SK-N-SH treated with all-trans-retinoic acid at 6 μM for 48 hours (cell line): ENCODE results near the gene PDZD2.

Experiments used
- ATAC-seq: fragments of 200-7000 bp; cut with Tn5 transposase; 3 replicates; pipeline ENCODE4 v1.9.1; 2020; ENCODE audit warnings: mild to moderate bottlenecking, moderate library complexity
- ARNTL ChIP-seq: fragments of 450-650 bp; formaldehyde crosslinking; IDR thresholded peaks from 2 replicates; pipeline ENCODE4 v1.5.0; 2020; ENCODE audit warnings: low read depth, mild to moderate bottlenecking, moderate library complexity, borderline replicate concordance
- BACH2 ChIP-seq: fragments of 250-450 bp; sonication (Bioruptor Pico); IDR thresholded peaks from 2 replicates; pipeline ENCODE4 v1.9.0; 2021; ENCODE audit warnings: mild to moderate bottlenecking, borderline replicate concordance
- CREB5 ChIP-seq: fragments of 250-450 bp; sonication (Bioruptor Pico); IDR thresholded peaks from 2 replicates; pipeline ENCODE4 v1.5.1; 2020; ENCODE audit warnings: low read depth, mild to moderate bottlenecking, moderate library complexity
- CSDC2 ChIP-seq: fragments of 250-450 bp; sonication (Bioruptor Pico); IDR thresholded peaks from 2 replicates; pipeline ENCODE4 v1.5.0; 2020; ENCODE audit warnings: mild to moderate bottlenecking, moderate library complexity
- ESRRG ChIP-seq: fragments of 250-450 bp; sonication (Bioruptor Pico); IDR thresholded peaks from 2 replicates; pipeline ENCODE4 v1.6.1; 2021; ENCODE audit warnings: mild to moderate bottlenecking
- GLIS3 ChIP-seq: fragments of 250-450 bp; sonication (Bioruptor Pico); IDR thresholded peaks from 2 replicates; pipeline ENCODE4 v1.5.0; 2020; ENCODE audit warnings: mild to moderate bottlenecking, moderate library complexity
- ISL1 ChIP-seq: fragments of 250-450 bp; sonication (Bioruptor Pico); IDR thresholded peaks from 2 replicates; pipeline ENCODE4 v2.1.2; 2022; ENCODE audit warnings: mild to moderate bottlenecking, moderate library complexity
- OSR1 ChIP-seq: fragments of 250-450 bp; sonication (Bioruptor Pico); IDR thresholded peaks from 2 replicates; pipeline ENCODE4 v1.8.0; 2022; ENCODE audit warnings: moderate library complexity, mild to moderate bottlenecking, inconsistent platforms
- PATZ1 ChIP-seq: fragments of 250-450 bp; sonication (Bioruptor Pico); IDR thresholded peaks from 2 replicates; pipeline ENCODE4 v1.8.0; 2020; ENCODE audit warnings: mild to moderate bottlenecking, moderate library complexity, borderline replicate concordance
- POU6F1 ChIP-seq: fragments of 250-450 bp; sonication (Bioruptor Pico); IDR thresholded peaks from 2 replicates; pipeline ENCODE4 v1.8.0; 2021; ENCODE audit warnings: low read depth, mild to moderate bottlenecking, moderate library complexity, borderline replicate concordance
- PPARA ChIP-seq: fragments of 250-450 bp; sonication (Bioruptor Pico); IDR thresholded peaks from 2 replicates; pipeline ENCODE4 v1.5.0; 2020; ENCODE audit warnings: mild to moderate bottlenecking, borderline replicate concordance
- RARB ChIP-seq: fragments of 250-450 bp; sonication (Bioruptor Pico); IDR thresholded peaks from 2 replicates; pipeline ENCODE4 v1.8.0; 2021; ENCODE audit warnings: mild to moderate bottlenecking, moderate library complexity
- SNAI2 ChIP-seq: fragments of 250-450 bp; sonication (Bioruptor Pico); IDR thresholded peaks from 2 replicates; pipeline ENCODE4 v1.5.0; 2020; ENCODE audit warnings: mild to moderate bottlenecking, moderate library complexity
- TCF4 ChIP-seq: fragments of 250-450 bp; sonication (Bioruptor Pico); IDR thresholded peaks from 2 replicates; pipeline ENCODE4 v1.8.0; 2021; ENCODE audit warnings: mild to moderate bottlenecking, moderate library complexity, borderline replicate concordance
- TOX ChIP-seq: fragments of 250-450 bp; sonication (Bioruptor Pico); IDR thresholded peaks from 2 replicates; pipeline ENCODE4 v1.8.0; 2021; ENCODE audit warnings: mild to moderate bottlenecking, moderate library complexity, borderline replicate concordance
- TSHZ2 ChIP-seq: fragments of 250-450 bp; sonication (Bioruptor Pico); IDR thresholded peaks from 2 replicates; pipeline ENCODE4 v1.5.0; 2020; ENCODE audit warnings: mild to moderate bottlenecking, moderate library complexity
- ZC3H10 ChIP-seq: fragments of 250-450 bp; sonication (Bioruptor Pico); IDR thresholded peaks from 2 replicates; pipeline ENCODE4 v1.5.1; 2021; ENCODE audit warnings: mild to moderate bottlenecking, moderate library complexity
- ZFP3 ChIP-seq: fragments of 250-450 bp; sonication (Bioruptor Pico); IDR thresholded peaks from 2 replicates; pipeline ENCODE4 v1.5.0; 2020; ENCODE audit warnings: mild to moderate bottlenecking, moderate library complexity
- ZFP30 ChIP-seq: fragments of 450-650 bp; formaldehyde crosslinking; IDR thresholded peaks from 2 replicates; pipeline ENCODE4 v1.5.0; 2022; ENCODE audit warnings: mild to moderate bottlenecking, moderate library complexity
- ZNF565 ChIP-seq: fragments of 450-650 bp; formaldehyde crosslinking; conservative IDR thresholded peaks from 2 replicates; pipeline ENCODE4 v1.5.0; 2020; ENCODE audit warnings: low read depth, mild to moderate bottlenecking, moderate library complexity
- ZNF70 ChIP-seq: fragments of 450-650 bp; formaldehyde crosslinking; IDR thresholded peaks from 2 replicates; pipeline ENCODE4 v1.5.0; 2020; ENCODE audit warnings: mild to moderate bottlenecking, moderate library complexity
- ZNF8 ChIP-seq: fragments of 450-650 bp; formaldehyde crosslinking; IDR thresholded peaks from 2 replicates; pipeline ENCODE4 v1.5.0; 2020; ENCODE audit warnings: mild to moderate bottlenecking, moderate library complexity
- TF ChIP-seq, protein P1 (sequence below): fragments of 250-450 bp; sonication (Bioruptor Pico); IDR thresholded peaks from 2 replicates; pipeline ENCODE4 v1.5.1; 2021; ENCODE audit warnings: mild to moderate bottlenecking, moderate library complexity

The PDZD2 gene

DNA sequence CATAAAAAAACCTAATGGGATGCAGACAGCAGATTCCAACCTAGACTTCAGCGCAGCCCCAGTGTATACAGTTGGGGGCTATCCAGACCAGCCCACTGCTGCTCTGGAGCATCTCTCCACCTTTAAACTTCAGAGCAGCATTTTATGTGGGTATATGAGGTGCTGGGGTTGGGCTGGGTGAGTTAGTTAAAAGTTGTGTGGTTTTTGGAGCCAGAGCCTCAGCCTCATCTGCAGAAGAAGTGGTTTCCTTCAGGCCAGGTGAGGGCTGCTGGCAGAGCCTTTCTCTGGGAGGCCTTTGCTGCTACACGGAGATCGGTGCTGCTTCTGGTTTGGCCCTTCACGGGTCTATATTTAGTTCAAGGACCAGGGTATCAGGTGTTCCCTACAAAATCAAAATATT, 228.3 kb downstream of the PDZD2 start:
- no peak for ATAC-seq
- no peak for TF ChIP-seq ZNF565
- no peak for TF ChIP-seq POU6F1 (CRISPR knock-in tag)
- TF ChIP-seq TCF4 (CRISPR knock-in tag), result no peak
- no peak for TF ChIP-seq PPARA (CRISPR knock-in tag)
- TF ChIP-seq CREB5, result no peak
- no peak for TF ChIP-seq TSHZ2
- no peak for TF ChIP-seq GLIS3
- TF ChIP-seq ZNF70 (CRISPR knock-in tag), result no peak
- no peak for TF ChIP-seq OSR1 (CRISPR knock-in tag)
- TF ChIP-seq RARB (CRISPR knock-in tag), result no peak
- no peak for TF ChIP-seq TOX
- TF ChIP-seq ISL1 (CRISPR knock-in tag), result no peak
- no peak for TF ChIP-seq BACH2
- TF ChIP-seq ZNF8 (CRISPR knock-in tag), result no peak
- no peak for TF ChIP-seq ESRRG (CRISPR knock-in tag)
- TF ChIP-seq ZFP3, result no peak

- TF ChIP-seq BACH2 (no peak), ZNF70 (CRISPR knock-in tag) (no peak), RARB (CRISPR knock-in tag) (no peak), ESRRG (CRISPR knock-in tag) (no peak), SNAI2 (CRISPR knock-in tag) (no peak), ZNF565 (no peak), ZFP30 (CRISPR knock-in tag) (no peak), ZNF8 (CRISPR knock-in tag) (no peak), OSR1 (CRISPR knock-in tag) (no peak), CSDC2 (CRISPR knock-in tag) (no peak), ARNTL (no peak), ISL1 (CRISPR knock-in tag) (no peak), PPARA (CRISPR knock-in tag) (no peak), ZC3H10 (CRISPR knock-in tag) (no peak), TCF4 (CRISPR knock-in tag) (no peak)
- TF ChIP-seq, protein P1, sequence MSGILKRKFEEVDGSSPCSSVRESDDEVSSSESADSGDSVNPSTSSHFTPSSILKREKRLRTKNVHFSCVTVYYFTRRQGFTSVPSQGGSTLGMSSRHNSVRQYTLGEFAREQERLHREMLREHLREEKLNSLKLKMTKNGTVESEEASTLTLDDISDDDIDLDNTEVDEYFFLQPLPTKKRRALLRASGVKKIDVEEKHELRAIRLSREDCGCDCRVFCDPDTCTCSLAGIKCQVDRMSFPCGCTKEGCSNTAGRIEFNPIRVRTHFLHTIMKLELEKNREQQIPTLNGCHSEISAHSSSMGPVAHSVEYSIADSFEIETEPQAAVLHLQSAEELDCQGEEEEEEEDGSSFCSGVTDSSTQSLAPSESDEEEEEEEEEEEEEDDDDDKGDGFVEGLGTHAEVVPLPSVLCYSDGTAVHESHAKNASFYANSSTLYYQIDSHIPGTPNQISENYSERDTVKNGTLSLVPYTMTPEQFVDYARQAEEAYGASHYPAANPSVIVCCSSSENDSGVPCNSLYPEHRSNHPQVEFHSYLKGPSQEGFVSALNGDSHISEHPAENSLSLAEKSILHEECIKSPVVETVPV (CRISPR knock-in tag), result no peak
- no peak for ATAC-seq
Measured at GRCh38 chr5:31880449-31880848, 241.5 kb downstream of the PDZD2 start.

GRCh38 chr5:31884896-31885295, 246.0 kb downstream of the PDZD2 start:
- no peak for ATAC-seq
- no peak for TF ChIP-seq OSR1 (CRISPR knock-in tag)

GRCh38 chr5:31886206-31886605, 247.3 kb downstream of the PDZD2 start:
- no peak for TF ChIP-seq TCF4 (CRISPR knock-in tag)
- no peak for TF ChIP-seq ZC3H10 (CRISPR knock-in tag)
- TF ChIP-seq POU6F1 (CRISPR knock-in tag), result no peak
- TF ChIP-seq ARNTL, result no peak
- no peak for TF ChIP-seq PATZ1 (CRISPR knock-in tag)
- no peak for TF ChIP-seq ZNF8 (CRISPR knock-in tag)
- TF ChIP-seq ISL1 (CRISPR knock-in tag), result no peak
- TF ChIP-seq ZFP3, result no peak
- no peak for TF ChIP-seq GLIS3
- TF ChIP-seq BACH2, result no peak
- TF ChIP-seq RARB (CRISPR knock-in tag), result no peak
- no peak for TF ChIP-seq OSR1 (CRISPR knock-in tag)
- no peak for TF ChIP-seq ZNF565
- ATAC-seq, result no peak
